GM23338 (cell line): Measurements from ENCODE around the gene NTNG1.

Source experiments
- CREB1 ChIP-seq: fragments of 250-450 bp; sonication (Bioruptor Pico); IDR thresholded peaks from 2 replicates; pipeline ENCODE4 v1.5.0; 2020; ENCODE audit warnings: low read depth, mild to moderate bottlenecking, moderate library complexity
- CTCF ChIP-seq, 2 experiments: fragments of 200-600 bp in 1 of 2; sonication (generic) in 1 of 2; conservative IDR thresholded peaks; 2 replicates each; pipeline versions ENCODE4 v1.5.1 to v1.6.1; 2016 to 2017; ENCODE audit warnings: antibody characterized with exemption in 2 of 2, low read depth in 2 of 2, mild to moderate bottlenecking in 2 of 2, moderate library complexity in 1 of 2
- ETS1 ChIP-seq: IDR thresholded peaks from 2 replicates; pipeline ENCODE4 v1.6.1; 2016; ENCODE audit warnings: antibody characterized with exemption
- EZH2 ChIP-seq: fragments of 200-600 bp; sonication (generic); IDR thresholded peaks from one replicate; pipeline ENCODE4 v1.8.0; 2017; ENCODE audit warnings: antibody characterized with exemption, mild to moderate bottlenecking, low read depth; ENCODE audit not compliant: unreplicated experiment
- JUNB ChIP-seq: IDR thresholded peaks from one replicate; pipeline ENCODE4 v1.6.1; 2016; ENCODE audit warnings: antibody characterized with exemption; ENCODE audit not compliant: unreplicated experiment
- POLR2AphosphoS5 ChIP-seq: IDR thresholded peaks from 2 replicates; pipeline ENCODE4 v1.6.1; 2016; ENCODE audit warnings: antibody characterized with exemption, low read depth
- TF ChIP-seq, protein P1 (sequence below): IDR thresholded peaks from one replicate; pipeline ENCODE4 v1.6.1; 2018; ENCODE audit warnings: antibody characterized with exemption; ENCODE audit not compliant: unreplicated experiment

GRCh38 chr1:107246775-107247345, 106.0 kb downstream of the NTNG1 start:
- TF ChIP-seq, protein P1, sequence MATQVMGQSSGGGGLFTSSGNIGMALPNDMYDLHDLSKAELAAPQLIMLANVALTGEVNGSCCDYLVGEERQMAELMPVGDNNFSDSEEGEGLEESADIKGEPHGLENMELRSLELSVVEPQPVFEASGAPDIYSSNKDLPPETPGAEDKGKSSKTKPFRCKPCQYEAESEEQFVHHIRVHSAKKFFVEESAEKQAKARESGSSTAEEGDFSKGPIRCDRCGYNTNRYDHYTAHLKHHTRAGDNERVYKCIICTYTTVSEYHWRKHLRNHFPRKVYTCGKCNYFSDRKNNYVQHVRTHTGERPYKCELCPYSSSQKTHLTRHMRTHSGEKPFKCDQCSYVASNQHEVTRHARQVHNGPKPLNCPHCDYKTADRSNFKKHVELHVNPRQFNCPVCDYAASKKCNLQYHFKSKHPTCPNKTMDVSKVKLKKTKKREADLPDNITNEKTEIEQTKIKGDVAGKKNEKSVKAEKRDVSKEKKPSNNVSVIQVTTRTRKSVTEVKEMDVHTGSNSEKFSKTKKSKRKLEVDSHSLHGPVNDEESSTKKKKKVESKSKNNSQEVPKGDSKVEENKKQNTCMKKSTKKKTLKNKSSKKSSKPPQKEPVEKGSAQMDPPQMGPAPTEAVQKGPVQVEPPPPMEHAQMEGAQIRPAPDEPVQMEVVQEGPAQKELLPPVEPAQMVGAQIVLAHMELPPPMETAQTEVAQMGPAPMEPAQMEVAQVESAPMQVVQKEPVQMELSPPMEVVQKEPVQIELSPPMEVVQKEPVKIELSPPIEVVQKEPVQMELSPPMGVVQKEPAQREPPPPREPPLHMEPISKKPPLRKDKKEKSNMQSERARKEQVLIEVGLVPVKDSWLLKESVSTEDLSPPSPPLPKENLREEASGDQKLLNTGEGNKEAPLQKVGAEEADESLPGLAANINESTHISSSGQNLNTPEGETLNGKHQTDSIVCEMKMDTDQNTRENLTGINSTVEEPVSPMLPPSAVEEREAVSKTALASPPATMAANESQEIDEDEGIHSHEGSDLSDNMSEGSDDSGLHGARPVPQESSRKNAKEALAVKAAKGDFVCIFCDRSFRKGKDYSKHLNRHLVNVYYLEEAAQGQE: no peak
- TF ChIP-seq CTCF (conservative IDR thresholded peaks at IDR 0.05; ENCODE audit: low read depth in 2 of 2) (no peak), JUNB (no peak), POLR2AphosphoS5 (no peak), CREB1 (no peak), EZH2 (no peak), ETS1 (no peak)
